Tibial artery (tissue), 4 donors: ENCODE results near the gene ATP6V0A4.

Experiments
- DNase-seq, 2 donors: peaks; one replicate each; pipeline ENCODE4 v3.0.0-alpha.2; 2019
- H3K27ac ChIP-seq, 2 donors: fragments of 200-600 bp; sonication (generic) in 1 of 2; 1 replicate in 1 of 2; 2 replicates in 1 of 2; pipeline ENCODE4 v1.5.1; 2018 to 2019; ENCODE audit warnings: mild to moderate bottlenecking in 1 of 2
- H3K27me3 ChIP-seq, 2 donors: fragments of 200-600 bp; sonication (generic) in 1 of 2; one replicate each; pipeline versions ENCODE4 v1.5.1 to v1.6.0; 2016 to 2019
- H3K36me3 ChIP-seq, 3 donors: fragments of 200-600 bp; sonication (generic) in 2 of 3; one replicate each; pipeline ENCODE4 v1.5.1; 2016 to 2019; ENCODE audit warnings: mild to moderate bottlenecking in 2 of 3
- H3K4me1 ChIP-seq, 4 donors: fragments of 200-600 bp; sonication (generic) in 2 of 4; 1 replicate in 3 of 4; 2 replicates in 1 of 4; pipeline ENCODE4 v1.5.1; 2016 to 2019
- H3K4me3 ChIP-seq, 2 donors: fragments of 200-600 bp; sonication (generic) in 1 of 2; 1 replicate in 1 of 2; 2 replicates in 1 of 2; pipeline ENCODE4 v1.5.1; 2018 to 2019; ENCODE audit warnings: mild to moderate bottlenecking in 2 of 2
- H3K9me3 ChIP-seq, 3 donors: fragments of 200-600 bp; sonication (generic) in 1 of 3; one replicate each; pipeline ENCODE4 v1.5.1; 2016 to 2019
- intact Hi-C: fragments of 100-400 bp; cut with DNase I; formaldehyde crosslinking; loops from one replicate; pipeline ENCODE4 v1.15.0; 2023; ENCODE audit warnings: low total_unique reads
- TF ChIP-seq, protein P1 (sequence below), 2 experiments: fragments of 200-600 bp in 1 of 2; fragments of 450-650 bp in 1 of 2; IDR thresholded peaks; one replicate each; pipeline ENCODE4 v1.5.1; 2017 to 2019; ENCODE audit warnings: antibody characterized with exemption in 2 of 2, mild to moderate bottlenecking in 1 of 2, moderate library complexity in 1 of 2

ATP6V0A4 gene

DNA sequence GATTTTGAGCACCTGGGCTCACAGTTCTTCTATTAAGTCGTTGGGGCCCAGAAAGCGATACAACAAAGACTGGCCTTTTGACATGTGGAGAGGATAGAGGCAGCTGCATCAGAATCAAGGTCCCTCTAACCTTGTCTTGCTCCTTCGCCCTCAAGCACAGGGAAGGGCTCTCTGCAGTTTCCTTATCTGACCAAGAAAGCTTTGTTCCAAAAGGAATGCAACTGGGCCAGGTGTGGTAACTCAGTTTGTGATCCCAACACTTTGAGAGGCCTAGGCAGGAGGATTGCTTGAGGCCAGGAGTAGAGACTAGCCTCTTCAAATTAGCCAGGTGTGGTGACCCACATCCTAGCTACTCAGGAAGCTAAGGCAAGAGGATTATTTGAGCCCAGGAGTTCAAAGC is 129.1 kb downstream of the ATP6V0A4 start:
- Histone ChIP-seq H3K27ac (no peak overlapping the region), H3K4me1 (peaks cover 0 to 7% (median 3%) of the 10 kb centered on the region in 4 donors), H3K4me3 (no peak overlapping the region), H3K9me3 (no peaks in the 10 kb centered on the region), H3K36me3 (no peaks in the 10 kb centered on the region), H3K27me3 (peaks cover 0 to 7% of the 10 kb centered on the region in 2 donors)
- TF ChIP-seq, protein P1, sequence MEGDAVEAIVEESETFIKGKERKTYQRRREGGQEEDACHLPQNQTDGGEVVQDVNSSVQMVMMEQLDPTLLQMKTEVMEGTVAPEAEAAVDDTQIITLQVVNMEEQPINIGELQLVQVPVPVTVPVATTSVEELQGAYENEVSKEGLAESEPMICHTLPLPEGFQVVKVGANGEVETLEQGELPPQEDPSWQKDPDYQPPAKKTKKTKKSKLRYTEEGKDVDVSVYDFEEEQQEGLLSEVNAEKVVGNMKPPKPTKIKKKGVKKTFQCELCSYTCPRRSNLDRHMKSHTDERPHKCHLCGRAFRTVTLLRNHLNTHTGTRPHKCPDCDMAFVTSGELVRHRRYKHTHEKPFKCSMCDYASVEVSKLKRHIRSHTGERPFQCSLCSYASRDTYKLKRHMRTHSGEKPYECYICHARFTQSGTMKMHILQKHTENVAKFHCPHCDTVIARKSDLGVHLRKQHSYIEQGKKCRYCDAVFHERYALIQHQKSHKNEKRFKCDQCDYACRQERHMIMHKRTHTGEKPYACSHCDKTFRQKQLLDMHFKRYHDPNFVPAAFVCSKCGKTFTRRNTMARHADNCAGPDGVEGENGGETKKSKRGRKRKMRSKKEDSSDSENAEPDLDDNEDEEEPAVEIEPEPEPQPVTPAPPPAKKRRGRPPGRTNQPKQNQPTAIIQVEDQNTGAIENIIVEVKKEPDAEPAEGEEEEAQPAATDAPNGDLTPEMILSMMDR (IDR thresholded peaks at IDR 0.05), result no peak
- no peak for DNase-seq
- intact Hi-C loops, result no loop called here

DNA sequence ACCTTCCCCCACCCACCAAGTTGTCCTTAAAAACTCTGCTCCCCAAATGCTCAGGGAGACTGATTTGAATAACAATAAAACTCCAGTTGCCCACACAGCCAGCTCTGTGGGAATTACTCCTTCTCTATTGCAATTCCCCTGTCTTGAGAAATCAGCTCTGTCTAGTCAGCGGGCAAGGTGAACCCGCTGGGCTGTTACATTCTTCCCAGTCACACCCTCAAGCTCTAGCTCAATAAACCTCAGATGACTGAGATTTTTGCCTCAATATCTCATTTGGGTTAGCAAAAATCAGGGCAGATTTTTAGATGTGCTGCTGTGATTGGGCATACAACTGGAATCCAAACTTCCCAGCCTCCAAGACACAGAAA is 129.8 kb downstream of the ATP6V0A4 start:
- Histone ChIP-seq H3K27ac (no peak overlapping the region), H3K9me3 (no peaks in the 10 kb centered on the region), H3K4me1 (peaks cover 0 to 13% (median 3%) of the 10 kb centered on the region in 4 donors), H3K36me3 (no peaks in the 10 kb centered on the region), H3K4me3 (no peak overlapping the region), H3K27me3 (peaks cover 0 to 7% of the 10 kb centered on the region in 2 donors)
- no peak for DNase-seq
- intact Hi-C loops, result no loop called here
- TF ChIP-seq, protein P1 (IDR thresholded peaks at IDR 0.05), result no peak

DNA sequence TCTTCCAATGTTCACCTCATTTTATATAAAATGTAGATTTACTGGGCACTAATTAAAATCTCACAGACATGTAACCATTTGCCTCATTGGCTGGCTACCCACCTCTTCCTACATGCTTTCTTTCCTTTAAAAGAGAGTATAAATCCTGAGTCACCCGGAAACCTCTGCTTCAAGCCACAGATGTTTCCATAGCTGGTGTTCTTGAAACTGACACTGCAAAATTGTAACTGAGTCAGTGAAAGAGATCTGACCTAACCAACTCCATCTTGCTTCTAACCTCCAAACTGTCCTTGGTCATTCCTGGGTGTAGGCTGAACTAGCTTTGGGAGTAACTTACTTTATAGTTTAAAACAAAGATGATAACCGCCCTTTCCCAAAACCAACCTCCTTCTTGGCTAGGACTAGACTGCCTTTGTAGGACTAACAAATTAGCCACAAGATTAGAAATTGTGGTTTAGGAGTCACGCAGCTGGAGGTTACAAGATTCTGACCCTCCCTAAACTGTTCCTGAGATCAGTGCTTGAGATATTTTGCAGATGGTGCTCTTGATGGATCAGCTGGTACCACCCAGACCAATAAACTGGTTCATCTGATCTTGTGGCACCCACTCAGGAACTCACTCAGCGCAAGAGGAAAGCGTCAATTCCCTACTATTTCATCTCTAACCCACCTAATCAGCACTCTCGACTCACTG is 130.3 kb downstream of the ATP6V0A4 start:
- Histone ChIP-seq H3K27me3 (peaks cover 0 to 7% of the 10 kb centered on the region in 2 donors), H3K36me3 (no peaks in the 10 kb centered on the region), H3K4me1 (peaks cover 0 to 14% (median 3%) of the 10 kb centered on the region in 4 donors), H3K4me3 (no peak overlapping the region), H3K27ac (no peak overlapping the region), H3K9me3 (no peaks in the 10 kb centered on the region)
- intact Hi-C loops, result no loop called here
- TF ChIP-seq, protein P1 (IDR thresholded peaks at IDR 0.05), result no peak
- DNase-seq, result no peak

DNA sequence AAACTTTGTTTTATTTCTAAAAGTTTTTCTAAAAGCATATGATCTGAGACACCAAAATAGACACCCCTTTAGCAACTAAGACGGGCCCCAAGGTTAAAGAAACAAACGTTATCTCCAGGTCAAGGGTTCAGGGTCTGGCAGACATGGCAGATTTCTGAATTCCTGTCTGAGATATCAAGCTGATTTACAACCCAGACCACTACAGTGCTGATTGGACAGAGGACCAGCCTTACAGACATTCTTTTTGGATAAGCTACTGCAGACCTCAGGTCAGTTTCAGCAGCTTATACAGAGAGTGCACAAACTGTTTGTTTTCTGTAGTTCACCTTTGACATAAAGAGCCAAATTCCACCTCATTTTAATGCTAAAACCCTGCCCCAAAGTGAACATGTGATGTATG is 131.6 kb downstream of the ATP6V0A4 start:
- H3K4me3 ChIP-seq, result no peak overlapping the region
- H3K36me3 ChIP-seq, result no peaks in the 10 kb centered on the region
- no peak for DNase-seq
- intact Hi-C loops, result no loop called here
- H3K4me1 ChIP-seq, result peaks cover 0 to 14% (median 3%) of the 10 kb centered on the region in 4 donors
- H3K27me3 ChIP-seq, result peaks cover 0 to 7% of the 10 kb centered on the region in 2 donors
- no peaks in the 10 kb centered on the region for H3K9me3 ChIP-seq
- TF ChIP-seq, protein P1 (IDR thresholded peaks at IDR 0.05), result no peak
- H3K27ac ChIP-seq, result no peak overlapping the region

DNA sequence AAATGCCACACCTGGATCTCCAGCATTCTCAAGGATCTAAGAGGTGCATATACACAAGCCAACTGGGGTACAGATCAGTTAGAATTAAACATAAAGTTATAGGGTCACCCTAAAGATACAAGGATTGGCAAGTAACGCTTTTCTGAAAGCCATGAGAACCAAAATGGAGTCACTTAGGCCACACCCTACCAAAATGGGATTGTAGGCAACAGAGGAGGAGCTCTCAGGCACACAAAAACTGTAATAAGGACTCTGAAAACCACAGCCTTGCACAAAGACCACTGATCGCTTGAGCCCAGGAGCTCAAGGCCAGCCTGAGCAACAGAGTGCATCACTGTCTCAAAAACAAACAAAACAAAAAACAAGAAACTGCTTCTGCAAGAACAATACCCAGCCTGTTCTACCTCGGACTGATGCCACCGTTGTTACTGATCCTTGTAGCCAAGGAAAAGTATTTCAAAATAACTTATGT is 132.3 kb downstream of the ATP6V0A4 start:
- DNase-seq, result no peak
- Histone ChIP-seq H3K9me3 (no peaks in the 10 kb centered on the region), H3K27me3 (peaks cover 0 to 7% of the 10 kb centered on the region in 2 donors), H3K36me3 (no peaks in the 10 kb centered on the region), H3K27ac (no peak overlapping the region), H3K4me1 (peaks cover 0 to 14% (median 3%) of the 10 kb centered on the region in 4 donors), H3K4me3 (no peak overlapping the region)
- intact Hi-C loops, result no loop called here
- TF ChIP-seq, protein P1 (IDR thresholded peaks at IDR 0.05), result no peak
